OCI-LY7 (cell line): ENCODE results near the gene ACVRL1. TPM values are rescaled to one million over a fixed set of nuclear protein-coding genes. Genes with fewer than 3 reads are reported as not detected.

Source experiments
- BruUV-seq: library from RNA; stranded (reverse); fragments of 400-500 nt; replicated peaks from 2 replicates; lab custom pipeline; 2021; lab: Mats Ljungman, UMichigan
- CTCF ChIA-PET: fragments of 300-600 bp; sonication (Branson Sonifier 250); formaldehyde crosslinking; loops from one replicate; lab custom pipeline; 2022; ENCODE audit warnings: antibody characterized with exemption; ENCODE audit not compliant: unreplicated experiment; lab: Charles Lee
- POLR2A ChIA-PET: fragments of 300-600 bp; sonication (Branson Sonifier 250); formaldehyde crosslinking; loops from one replicate; lab custom pipeline; 2022; ENCODE audit warnings: antibody characterized with exemption; lab: Charles Lee
- DNase-seq: peaks from one replicate; pipeline ENCODE4 v3.0.0-alpha.2; 2015; ENCODE audit warnings: low spot score
- H2AFZ ChIP-seq: fragments of 200-600 bp; sonication (generic), shearing (Covaris generic); 2 replicates; pipeline ENCODE4 v1.6.1; 2014; ENCODE audit warnings: mild to moderate bottlenecking, antibody characterized with exemption, low read length, moderate library complexity
- H3K27ac ChIP-seq: fragments of 200-600 bp; sonication (generic); 2 replicates; pipeline ENCODE4 v1.5.1; 2014; ENCODE audit warnings: mixed run types, low read depth, mild to moderate bottlenecking, moderate library complexity, low read length, inconsistent platforms; ENCODE audit not compliant: poor library complexity, severe bottlenecking
- H3K36me3 ChIP-seq: fragments of 200-600 bp; sonication (generic); 2 replicates; pipeline ENCODE4 v1.6.1; 2014; ENCODE audit warnings: mild to moderate bottlenecking, antibody characterized with exemption, low read length, moderate library complexity, mixed read lengths; ENCODE audit not compliant: insufficient read depth
- H3K4me1 ChIP-seq: fragments of 200-600 bp; sonication (generic); 2 replicates; pipeline ENCODE4 v1.5.1; 2014; ENCODE audit warnings: mild to moderate bottlenecking, low read length; ENCODE audit not compliant: insufficient read depth, poor library complexity, severe bottlenecking
- H3K4me2 ChIP-seq: fragments of 200-600 bp; sonication (generic); 2 replicates; pipeline ENCODE4 v1.6.1; 2014; ENCODE audit warnings: mild to moderate bottlenecking, low read length
- H3K4me3 ChIP-seq: fragments of 200-600 bp; sonication (generic); 2 replicates; pipeline ENCODE4 v1.5.1; 2014; ENCODE audit warnings: mild to moderate bottlenecking, low read depth, low read length; ENCODE audit not compliant: poor library complexity, severe bottlenecking
- H3K79me2 ChIP-seq: fragments of 200-600 bp; sonication (generic); 2 replicates; pipeline ENCODE4 v1.6.1; 2016; ENCODE audit warnings: low read depth, mild to moderate bottlenecking, low read length, moderate library complexity, mixed read lengths; ENCODE audit not compliant: insufficient read depth
- H3K9me2 ChIP-seq: fragments of 200-600 bp; sonication (generic); 2 replicates; pipeline ENCODE4 v1.6.1; 2016; ENCODE audit warnings: mild to moderate bottlenecking, low read length, mixed read lengths; ENCODE audit not compliant: insufficient read depth
- H3K9me3 ChIP-seq: fragments of 200-600 bp; sonication (generic); 2 replicates; pipeline ENCODE4 v1.6.1; 2014; ENCODE audit warnings: mild to moderate bottlenecking, mixed run types, low read length, mixed read lengths
- H4K20me1 ChIP-seq: fragments of 200-600 bp; sonication (generic); 2 replicates; pipeline ENCODE4 v1.6.1; 2014; ENCODE audit warnings: mild to moderate bottlenecking, antibody characterized with exemption, low read length, moderate library complexity, mixed read lengths; ENCODE audit not compliant: insufficient read depth
- CTCF ChIP-seq: fragments of 200-600 bp; sonication (generic); conservative IDR thresholded peaks from 2 replicates; pipeline ENCODE4 v1.5.1; 2014; ENCODE audit warnings: mild to moderate bottlenecking, antibody characterized with exemption, low read length, moderate library complexity, mixed read lengths
- EZH2phosphoT487 ChIP-seq: fragments of 200-600 bp; sonication (generic); IDR thresholded peaks from 2 replicates; pipeline ENCODE4 v1.6.1; 2018; ENCODE audit warnings: low read depth, borderline replicate concordance, mild to moderate bottlenecking, mixed run types, antibody characterized with exemption, low read length, moderate library complexity, mixed read lengths
- intact Hi-C: fragments of 100-400 bp; cut with micrococcal nuclease; formaldehyde crosslinking; loops from one replicate; pipeline ENCODE4 v1.10.0; 2022; ENCODE audit not compliant: unreplicated experiment
- total RNA-seq, 2 experiments: library from RNA; depleted of rRNA in 1 of 2; stranded (reverse); fragments of >200 nt in 1 of 2; shearing (Covaris generic) in 1 of 2; gene quantifications; 2 replicates each; pipeline ENCODE4 v1.2.3, GENCODE V29; 2014 to 2022

Gene ACVRL1
- total RNA-seq, 2 experiments from 2014 or later = not detected

GRCh38 chr12:51963477-51963876, 56.2 kb downstream of the ACVRL1 start:
- TF ChIP-seq EZH2phosphoT487 (no peak), CTCF (no peak)
- no peak for DNase-seq
- Histone ChIP-seq H3K4me1 (no peaks in the 10 kb centered on the region), H4K20me1 (no peaks in the 10 kb centered on the region; the same call in 1 of the 2 replicates), H3K79me2 (no peaks in the 10 kb centered on the region), H3K9me2 (no peaks in the 10 kb centered on the region), H3K27ac (no peak overlapping the region), H3K36me3 (peaks cover 5% of the 10 kb centered on the region), H2AFZ (no peak overlapping the region), H3K4me2 (no peak overlapping the region), H3K9me3 (no peaks in the 10 kb centered on the region), H3K4me3 (no peak overlapping the region)
- POLR2A ChIA-PET = no interaction called here
- no TSS peak for BruUV-seq
- intact Hi-C loops = loop anchor here (10.0 kb wide), 1 partner anchor 941 kb away; the partner anchor contains the start of gene KRT8
- CTCF ChIA-PET = no interaction called here

- TF ChIP-seq EZH2phosphoT487 (no peak), CTCF (no peak)
- Histone ChIP-seq H3K36me3 (no peaks in the 10 kb centered on the region), H3K9me3 (no peaks in the 10 kb centered on the region), H2AFZ (no peak overlapping the region), H4K20me1 (0 out of 2 replicates have a peak, but pooled peaks cover 9% of the 10 kb centered on the region), H3K9me2 (no peaks in the 10 kb centered on the region), H3K27ac (no peak overlapping the region), H3K4me3 (no peak overlapping the region), H3K4me1 (peaks cover 23% of the 10 kb centered on the region), H3K79me2 (no peaks in the 10 kb centered on the region), H3K4me2 (no peak overlapping the region)
- POLR2A ChIA-PET = no interaction called here
- no TSS peak for BruUV-seq
- no peak for DNase-seq
- CTCF ChIA-PET = interaction anchor here (1.6 kb wide), 1 partner anchor 11 kb away, joined by 3 read pairs; no protein-coding TSS in a partner anchor
- intact Hi-C loops = loop anchor here (10.0 kb wide), 1 partner anchor 935 kb away; the partner anchor contains the start of gene KRT8
These were observed 62.3 kb downstream of the ACVRL1 start for GRCh38 chr12:51969643-51970042.

- Histone ChIP-seq H3K9me2 (no peaks in the 10 kb centered on the region), H3K36me3 (no peaks in the 10 kb centered on the region), H3K79me2 (no peaks in the 10 kb centered on the region), H3K4me3 (no peak overlapping the region), H3K9me3 (no peaks in the 10 kb centered on the region), H3K4me1 (peaks cover 23% of the 10 kb centered on the region), H2AFZ (no peak overlapping the region), H4K20me1 (0 out of 2 replicates have a peak, but pooled peaks cover 9% of the 10 kb centered on the region), H3K4me2 (0 out of 2 replicates have a peak overlapping the region, but pooled peaks have one; percentile 0), H3K27ac (no peak overlapping the region)
- TF ChIP-seq EZH2phosphoT487 (no peak), CTCF (peak; percentile 91)
- ChIA-PET POLR2A (interaction anchor here (0.6 to 1.1 kb wide), 3 partner anchors 9 to 54 kb away, joined by 3 to 7 read pairs (median 3); no protein-coding TSS in a partner anchor), CTCF (interaction anchor here (1.2 to 1.6 kb wide), 2 partner anchors 9 to 10 kb away, joined by 3 read pairs; no protein-coding TSS in a partner anchor)
- DNase-seq = peak; percentile 47
- BruUV-seq = no TSS peak
- intact Hi-C loops = no loop called here
These were observed 63.8 kb downstream of the ACVRL1 start for GRCh38 chr12:51970904-51971646.
